CD4-positive, alpha-beta T cell treated with Interleukin-12 subunit alpha and Interleukin-12 subunit beta, for 1 hour (primary cell): ENCODE results near the gene SFT2D2.

Source experiments
- DNase-seq: peaks from one replicate; pipeline ENCODE4 v3.0.0-alpha.2; 2020

The SFT2D2 gene

DNA sequence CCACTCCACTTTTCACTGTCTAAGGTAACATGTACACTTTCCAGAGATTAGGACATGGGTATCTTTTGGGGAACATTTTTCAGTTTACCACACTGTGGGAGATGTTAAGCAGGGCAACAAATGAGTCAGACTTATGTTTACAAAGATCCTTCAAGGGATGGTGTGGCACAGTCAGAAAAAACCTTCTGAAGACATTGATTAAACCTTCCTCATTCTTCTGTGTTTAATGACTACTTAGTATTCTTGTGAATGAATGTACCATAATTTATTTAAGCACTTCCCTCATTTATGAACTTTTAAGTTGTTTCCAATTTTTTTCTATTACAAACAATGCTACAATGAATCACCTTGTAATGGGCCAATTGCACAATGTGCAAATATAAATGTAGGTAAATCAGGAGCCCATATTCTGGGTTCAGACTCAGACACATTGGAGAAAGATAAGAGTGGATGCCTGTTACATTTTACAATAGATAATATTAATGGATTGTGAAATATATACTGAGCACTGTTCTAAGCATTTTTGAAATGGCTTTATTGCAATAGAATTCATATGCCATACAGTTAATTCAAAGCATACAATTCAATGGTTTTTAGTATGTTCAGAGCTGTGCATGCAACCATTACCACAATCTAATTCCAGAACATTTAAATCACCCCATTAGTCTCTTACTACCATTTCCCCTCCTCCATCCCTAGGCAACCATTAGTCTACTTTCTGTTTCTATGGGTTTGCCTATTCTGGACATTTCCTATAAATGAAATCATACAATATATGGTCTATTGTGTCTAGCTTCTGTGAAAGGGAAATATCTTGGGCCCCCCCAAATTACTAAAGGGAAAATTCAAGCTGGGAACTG lies 1.9 kb upstream of the SFT2D2 start:
- DNase-seq: no peak

GRCh38 chr1:168224991-168225390 lies 813 bp upstream of the SFT2D2 start:
- DNase-seq: no peak

DNA sequence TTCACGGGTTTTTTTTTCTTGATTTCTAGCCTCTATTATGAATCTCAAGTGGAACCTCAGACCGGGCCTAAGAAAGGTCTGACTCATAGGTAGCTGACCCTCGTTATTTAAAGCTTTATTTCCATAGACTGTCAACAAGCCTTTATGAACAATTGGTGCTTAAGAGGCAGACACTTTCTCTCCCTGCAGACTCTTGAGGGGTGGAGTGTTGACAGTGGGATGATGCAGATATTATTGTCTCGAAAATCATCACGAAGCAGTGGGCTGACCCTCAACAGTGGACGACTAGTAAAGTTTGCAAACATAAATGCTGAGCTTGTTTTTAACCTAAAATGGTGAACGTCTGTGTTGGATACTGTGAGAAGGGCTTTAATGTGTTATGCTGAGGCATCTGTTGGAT lies 1.8 kb downstream of the SFT2D2 start:
- no peak for DNase-seq

- DNase-seq: no peak
Measured at GRCh38 chr1:168229893-168230292, 4.1 kb downstream of the SFT2D2 start.

DNA sequence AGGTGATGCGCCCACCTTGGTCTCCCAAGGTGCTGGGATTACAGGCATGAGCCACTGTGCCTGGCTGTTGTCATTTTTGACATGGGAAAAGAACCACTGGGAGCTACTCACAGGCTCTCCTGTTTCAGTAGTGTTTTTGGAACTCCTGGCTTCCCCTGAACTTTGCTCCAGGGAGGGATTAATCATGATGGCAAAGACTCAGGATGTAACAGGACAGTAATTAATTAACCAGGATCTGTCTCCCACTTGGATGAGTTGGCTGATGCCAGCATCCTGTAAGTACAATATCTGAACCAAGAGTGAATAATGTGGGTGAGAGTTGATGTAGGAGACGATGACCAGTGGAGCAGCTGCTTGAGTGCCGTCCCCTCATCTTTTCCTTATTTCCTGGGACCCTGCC lies 4.9 kb downstream of the SFT2D2 start:
- DNase-seq: no peak

DNA sequence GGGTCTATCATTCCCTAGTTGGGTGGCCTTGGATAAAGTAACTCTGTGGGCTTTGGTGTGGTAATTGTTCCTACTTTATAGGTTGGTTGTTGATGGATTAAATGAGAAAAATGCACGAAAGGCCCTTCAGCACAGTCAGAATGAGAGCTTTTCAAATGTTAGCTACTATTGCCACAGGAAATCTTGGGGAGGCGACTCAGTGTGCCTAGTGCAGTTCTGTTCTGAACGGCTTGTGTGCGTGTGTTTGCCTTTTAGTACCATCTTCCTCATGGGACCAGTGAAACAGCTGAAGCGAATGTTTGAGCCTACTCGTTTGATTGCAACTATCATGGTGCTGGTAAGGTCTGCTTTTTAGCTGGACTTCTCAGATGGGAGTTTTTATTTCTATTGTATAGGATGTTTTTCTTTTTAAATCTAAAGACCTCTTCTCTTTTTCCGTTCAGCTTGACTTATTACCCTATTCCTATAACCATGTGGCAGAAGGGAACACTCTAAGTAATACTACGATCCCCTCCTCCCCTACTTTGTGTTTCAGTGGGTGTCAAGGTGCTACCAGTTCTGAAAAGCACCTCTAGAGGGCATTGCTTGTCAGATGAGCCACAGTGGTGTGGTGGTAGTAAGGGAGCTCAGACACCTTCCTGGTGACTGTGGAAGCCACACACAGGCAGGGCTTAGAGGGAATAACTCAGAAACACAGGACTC lies 9.2 kb downstream of the SFT2D2 start:
- DNase-seq: peak; percentile 61

GRCh38 chr1:168235548-168235885 lies 9.7 kb downstream of the SFT2D2 start:
- no peak for DNase-seq

DNA sequence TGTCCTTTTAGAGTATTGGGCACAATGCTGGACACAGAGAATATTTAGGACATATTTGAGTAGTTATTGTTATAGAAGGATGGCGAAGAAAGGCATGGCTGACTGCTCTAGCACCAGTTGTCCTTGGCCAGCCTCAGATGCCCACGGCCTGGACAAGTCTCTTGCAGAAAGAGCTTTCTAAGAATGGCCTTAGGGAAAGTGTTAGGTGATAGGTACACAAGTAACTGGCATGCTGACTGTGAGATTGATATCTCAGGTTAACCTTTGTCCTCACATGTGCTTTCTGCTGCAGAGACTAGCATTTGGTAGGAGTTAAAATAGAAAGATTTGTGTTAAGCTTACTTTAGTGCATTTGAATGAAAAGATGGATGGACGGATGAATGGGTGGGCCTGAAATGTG lies 10.1 kb downstream of the SFT2D2 start:
- no peak for DNase-seq

DNA sequence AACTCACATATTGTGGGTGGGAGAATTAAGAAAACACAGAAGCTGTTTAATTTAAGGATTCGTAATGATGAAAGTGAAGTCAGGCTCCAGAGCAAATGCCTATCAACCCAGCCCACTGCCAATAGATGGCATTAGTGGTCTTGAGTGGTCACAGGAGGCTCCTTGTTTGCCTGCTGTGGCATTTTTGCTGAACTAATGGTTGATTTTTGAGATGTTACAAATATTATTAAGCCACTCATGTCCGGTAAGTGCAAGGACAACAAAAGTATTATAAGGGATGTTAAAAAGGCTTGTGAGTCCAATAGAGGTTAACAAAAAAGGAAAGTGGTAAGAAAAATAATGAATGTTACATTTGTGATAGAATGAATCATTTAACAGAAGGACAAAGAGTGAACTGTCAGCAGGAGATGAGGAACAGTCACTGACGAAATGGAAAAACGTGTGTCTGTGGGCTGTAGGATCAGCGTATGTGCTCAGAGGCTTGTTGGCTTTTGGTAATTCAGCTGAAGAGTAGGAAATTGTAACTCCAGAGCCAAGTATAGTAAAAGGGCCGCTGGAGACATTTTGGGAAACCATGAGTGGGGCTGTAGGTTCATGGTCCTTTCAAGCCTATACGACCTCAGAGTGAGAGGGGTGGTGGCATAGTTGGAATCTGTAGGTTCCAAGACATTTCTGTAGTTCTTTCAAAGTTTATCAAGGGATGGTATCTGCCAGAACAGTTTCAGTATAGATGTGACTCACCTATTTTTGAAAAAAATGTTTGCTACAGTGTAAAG lies 11.2 kb downstream of the SFT2D2 start:
- no peak for DNase-seq

GRCh38 chr1:168243198-168243597 lies 17.4 kb downstream of the SFT2D2 start:
- no peak for DNase-seq

DNA sequence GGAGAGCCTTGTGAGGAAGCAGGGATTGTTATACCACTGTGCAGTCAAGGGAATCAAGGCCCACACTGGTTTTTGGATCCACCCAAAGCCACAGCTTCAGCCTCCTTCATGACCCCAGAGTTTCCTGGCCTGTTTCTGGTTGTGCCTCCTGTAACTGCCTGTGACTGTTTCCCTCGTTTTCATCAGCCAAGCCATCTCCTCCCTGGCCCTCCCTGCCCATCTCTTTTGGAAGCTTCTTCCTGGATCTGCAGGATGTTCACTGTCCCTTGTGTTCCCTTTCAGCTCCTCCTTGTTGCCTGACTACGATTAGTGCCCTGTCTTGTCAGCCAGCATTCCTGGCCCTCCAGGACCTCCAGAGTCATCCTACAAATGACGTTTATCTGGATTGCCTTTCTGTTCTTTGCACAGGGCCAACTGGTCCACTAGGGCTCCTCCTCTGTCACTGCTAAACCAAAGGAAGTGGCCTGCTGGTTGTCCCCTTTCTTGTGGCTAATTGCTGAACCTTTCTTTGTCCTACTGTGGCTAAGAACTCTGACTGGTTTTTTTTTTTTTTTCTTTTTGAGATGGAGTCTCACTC lies 17.9 kb downstream of the SFT2D2 start:
- no peak for DNase-seq

DNA sequence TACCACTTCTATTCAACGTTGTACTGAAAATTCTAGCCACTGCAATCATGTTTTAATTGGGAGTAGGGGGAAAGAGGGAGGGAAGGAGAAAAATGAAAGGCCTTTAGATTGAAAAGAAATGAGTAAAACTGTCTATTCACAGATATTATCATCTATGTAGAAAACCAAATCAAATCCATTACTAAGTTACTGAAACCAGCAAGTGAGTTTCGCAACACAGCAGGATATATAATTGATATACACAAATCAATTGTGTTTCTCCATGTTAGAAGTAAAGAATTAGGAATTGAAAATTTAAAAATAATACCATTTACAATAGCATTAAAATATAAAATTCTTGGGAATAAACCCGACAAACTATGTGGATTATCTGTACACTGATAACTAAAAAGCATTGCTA lies 19.2 kb downstream of the SFT2D2 start:
- DNase-seq: no peak

DNA sequence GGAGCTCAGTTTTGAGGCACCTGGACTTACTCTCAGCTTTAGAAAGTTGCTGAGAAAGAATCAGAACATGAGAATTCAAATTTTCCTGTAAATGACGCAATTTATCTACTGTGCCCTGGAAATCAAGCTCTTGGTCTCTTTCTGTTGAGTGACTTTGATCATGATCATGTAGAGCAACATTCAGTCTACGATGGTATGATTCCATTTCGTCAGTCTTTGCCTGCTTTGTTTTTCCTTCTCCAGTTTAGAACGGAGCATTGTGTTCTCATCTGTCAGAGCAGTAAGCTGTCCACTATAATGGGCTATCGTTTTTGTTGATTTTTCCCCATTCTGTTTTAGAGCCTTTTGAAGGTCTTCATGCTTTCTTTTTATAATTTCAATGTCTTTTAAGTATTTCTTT lies 20.7 kb downstream of the SFT2D2 start:
- DNase-seq: no peak

DNA sequence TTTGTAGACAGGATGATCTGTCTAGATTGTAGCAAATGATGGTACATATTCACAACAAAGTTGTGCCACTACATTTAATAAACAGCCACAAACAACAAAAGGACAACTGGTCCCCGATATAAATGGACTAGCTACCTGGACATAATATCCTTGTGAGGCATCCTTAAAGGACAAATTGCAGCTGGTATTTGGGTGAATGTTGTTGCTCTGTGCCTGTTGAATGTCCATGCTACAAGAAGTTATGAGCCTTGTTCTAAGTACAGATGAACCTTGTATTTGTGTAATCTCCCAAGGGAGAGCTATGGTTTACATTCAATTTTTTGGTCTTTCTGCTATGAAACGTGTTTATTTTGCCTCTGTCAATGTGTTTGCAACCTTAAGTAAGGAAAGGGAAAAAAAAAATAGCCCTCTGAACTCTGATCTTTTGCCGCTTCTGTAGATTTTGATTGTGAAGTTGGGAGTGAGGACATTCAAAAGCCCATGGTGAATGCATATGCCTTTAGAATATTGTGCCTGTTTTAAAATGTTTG lies 26.5 kb downstream of the SFT2D2 start:
- DNase-seq: no peak

- no peak for DNase-seq
Measured at GRCh38 chr1:168256164-168256563, 30.4 kb downstream of the SFT2D2 start.

- no peak for DNase-seq
Measured at GRCh38 chr1:168257397-168257796, 31.6 kb downstream of the SFT2D2 start.

DNA sequence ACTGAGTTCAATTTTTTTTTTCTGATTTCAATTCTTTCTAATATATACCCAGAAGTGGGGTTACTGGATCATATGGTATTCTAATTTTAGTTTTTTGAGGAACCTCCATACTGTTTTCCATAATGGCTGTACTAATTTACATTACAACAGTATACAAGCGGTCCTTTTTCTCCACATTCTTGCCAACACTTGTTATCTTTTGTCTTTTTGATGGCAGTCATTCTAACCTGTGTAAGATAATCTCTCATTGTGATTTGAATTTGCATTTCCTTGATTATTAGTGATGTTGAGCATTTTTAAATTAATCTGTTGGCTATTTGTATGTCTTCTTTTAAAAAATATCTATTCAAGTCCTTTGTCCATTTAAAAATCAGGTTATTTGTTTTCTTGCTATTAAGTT lies 33.8 kb downstream of the SFT2D2 start:
- no peak for DNase-seq

GRCh38 chr1:168260393-168260792 lies 34.6 kb downstream of the SFT2D2 start:
- no peak for DNase-seq

GRCh38 chr1:168261390-168261789 lies 35.6 kb downstream of the SFT2D2 start:
- DNase-seq: no peak

DNA sequence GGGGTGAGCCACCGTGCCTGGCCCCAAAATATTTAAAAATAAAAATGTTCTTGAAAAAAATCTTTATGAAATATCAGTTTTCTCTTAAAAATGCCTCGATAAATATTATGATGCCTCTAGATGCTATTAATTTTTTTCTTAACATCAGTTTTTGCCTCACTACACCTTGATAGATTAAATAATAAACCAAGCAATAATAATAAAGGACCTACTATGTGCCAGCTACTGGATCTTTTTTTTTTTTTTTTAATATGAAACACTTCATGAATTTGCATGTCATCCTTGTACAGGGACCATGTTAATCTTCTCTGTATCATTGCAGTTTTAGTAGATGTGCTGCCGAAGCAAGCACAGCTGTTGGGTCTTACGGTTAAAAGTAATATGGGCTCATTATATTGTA lies 37.3 kb downstream of the SFT2D2 start:
- DNase-seq: no peak

DNA sequence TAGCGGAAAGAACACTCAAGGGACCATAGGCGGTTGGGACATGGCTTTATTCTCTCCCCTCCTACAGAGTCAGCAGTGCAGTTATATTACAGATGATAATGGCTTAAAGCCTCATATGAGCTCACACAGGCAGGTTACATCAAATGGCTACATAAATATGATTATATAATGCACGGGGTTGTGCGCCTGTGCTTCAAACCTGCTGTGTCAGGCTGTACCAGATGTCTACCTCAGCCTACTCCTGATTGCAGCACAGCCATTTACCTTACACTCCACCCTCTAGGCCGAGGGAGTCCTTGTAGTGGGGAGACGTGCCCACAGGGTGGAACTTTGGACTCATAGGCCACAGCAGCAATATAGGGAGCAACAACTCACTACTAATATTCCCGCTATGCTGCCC lies 38.5 kb downstream of the SFT2D2 start:
- no peak for DNase-seq

DNA sequence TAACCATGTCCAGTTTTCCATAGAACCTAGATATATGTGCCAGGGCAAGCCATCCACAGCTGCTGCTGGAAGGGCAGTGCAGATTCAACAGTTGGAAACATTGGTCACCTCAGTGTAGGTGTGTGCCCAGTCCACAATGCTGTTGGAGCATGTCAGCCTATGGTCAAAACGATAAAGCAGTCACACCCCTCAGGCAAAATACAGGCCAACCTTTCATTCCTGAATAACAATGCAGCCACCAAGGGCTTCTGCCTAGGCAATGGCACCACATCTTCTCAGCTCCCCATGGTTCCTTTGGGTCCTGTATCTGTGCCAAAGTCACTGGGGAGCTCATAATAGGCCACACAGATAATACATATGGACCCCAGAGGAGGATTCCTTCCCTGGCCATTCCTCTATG lies 39.8 kb downstream of the SFT2D2 start:
- DNase-seq: no peak

- DNase-seq: no peak
Measured at GRCh38 chr1:168266644-168267186, 40.9 kb downstream of the SFT2D2 start.
